C1 segment of cervical spinal cord (tissue), 14 donors: ENCODE measurements around the gene HS6ST1.

ENCODE experiments used
- DNase-seq, 14 donors: peaks; one replicate each; lab custom pipeline; 2025; lab: John Stamatoyannopoulos, UW

HS6ST1 gene

DNA sequence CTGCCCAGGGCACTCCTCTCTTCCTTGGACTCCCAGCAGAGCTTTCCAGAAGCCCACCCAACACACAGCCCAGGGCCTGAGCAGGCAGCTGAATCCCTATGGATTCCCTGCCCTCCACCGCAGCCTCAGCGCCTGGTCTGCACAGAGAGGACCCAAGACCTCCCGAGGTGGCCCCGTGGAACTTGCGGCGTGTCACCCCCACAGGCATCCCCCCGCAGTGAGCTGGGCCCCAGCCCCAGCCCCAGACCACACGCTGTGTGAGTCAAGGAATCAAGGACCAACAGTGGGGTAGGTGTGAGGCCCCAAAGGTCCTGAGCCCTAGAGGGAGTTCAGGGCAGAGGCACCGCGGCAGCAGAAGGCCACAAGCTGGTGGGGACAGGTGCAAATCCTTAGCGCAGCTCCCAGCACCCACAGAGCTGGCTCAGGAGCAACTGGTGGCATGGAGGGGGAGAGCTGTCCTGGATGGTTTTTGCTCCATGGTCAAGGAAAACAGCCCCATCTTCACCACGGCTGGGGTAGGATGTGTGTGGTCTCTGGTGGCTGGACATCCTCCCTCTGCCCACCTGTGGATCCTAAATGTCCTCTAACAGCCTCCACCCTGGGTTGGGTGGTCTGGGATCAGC, 8.5 kb downstream of the HS6ST1 start:
- DNase-seq: no peak

DNA sequence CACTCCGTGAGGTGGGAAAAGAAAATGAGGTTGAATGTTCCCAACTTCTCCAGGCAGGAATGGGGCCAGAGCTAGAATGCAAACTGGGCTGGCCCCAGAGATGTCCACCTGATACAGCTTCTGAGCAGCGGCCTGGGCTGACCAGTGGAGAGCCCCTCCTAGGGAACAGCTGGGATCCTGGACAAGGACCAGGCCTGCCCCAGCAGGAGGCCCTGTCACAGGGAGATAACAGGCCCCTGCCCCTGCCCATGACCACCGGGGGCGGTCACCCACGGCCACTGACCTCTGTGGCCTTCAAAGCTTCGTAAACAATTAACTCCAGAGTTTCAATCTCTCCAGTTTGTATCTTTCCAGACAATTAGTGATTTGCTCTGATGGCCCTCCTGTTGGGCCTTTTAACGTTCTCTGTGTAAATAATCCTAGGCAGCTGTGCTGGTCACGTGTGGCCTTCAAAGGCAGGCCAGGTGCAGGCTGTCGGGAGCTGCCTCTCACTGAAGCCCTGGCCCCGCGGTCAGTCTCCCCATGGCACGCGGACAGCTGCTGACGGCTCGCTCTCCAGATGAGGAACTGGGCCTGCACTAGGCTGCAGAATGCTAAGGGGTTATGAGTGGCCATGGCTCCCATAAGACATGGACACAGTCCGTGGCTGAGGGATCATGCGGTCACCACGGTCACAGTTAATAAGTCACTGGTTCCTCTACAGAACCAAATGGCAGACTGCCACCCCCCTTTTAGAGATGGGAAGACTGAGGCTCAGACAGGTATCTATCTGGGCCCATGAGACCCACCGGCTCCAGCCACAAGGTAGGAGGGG, 9.2 kb downstream of the HS6ST1 start:
- peak in 3 of 14 donors; percentile 41 to 46 (median 45) for DNase-seq

DNA sequence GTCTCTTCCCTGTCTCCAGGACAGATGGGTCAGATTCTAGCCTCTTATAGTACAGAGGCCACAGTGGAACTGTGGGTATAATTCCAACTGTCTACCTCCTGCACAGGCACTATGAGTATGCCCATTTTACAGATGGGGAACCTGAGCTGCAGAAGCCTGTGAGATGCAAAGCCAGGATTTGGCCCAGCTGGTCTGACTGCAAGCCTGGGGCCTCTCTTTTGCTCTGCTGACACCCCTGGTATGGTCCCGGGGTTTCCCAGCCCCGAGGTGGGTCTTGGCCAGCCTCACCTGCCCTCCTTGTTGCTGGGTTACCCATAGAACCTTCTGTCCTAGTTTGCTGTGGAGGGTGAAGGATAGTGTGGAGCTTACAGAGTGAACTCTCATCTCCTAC, 9.8 kb downstream of the HS6ST1 start:
- DNase-seq: no peak

DNA sequence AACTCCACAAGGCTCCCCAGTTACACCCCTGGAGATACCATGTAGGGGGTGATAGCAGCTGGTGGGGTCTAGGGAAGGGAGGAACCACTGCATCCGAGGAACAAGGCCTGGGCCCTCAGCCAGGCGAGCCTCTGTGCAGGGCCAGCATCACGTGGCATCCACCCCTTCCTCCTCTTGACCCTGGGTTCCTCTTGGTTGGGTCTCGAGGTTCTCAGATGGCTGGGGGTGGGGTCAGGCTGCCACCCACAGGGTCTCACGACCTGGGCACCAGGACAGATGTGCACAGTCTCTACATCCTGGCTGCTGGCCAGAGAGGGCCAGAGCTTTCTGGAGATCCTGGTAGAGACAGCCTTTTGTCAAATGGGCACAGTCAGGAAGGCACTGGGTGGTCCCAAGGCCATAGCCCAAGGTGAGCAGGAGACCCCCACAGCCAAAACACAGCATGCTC, 10.4 kb downstream of the HS6ST1 start:
- peak in 4 of 14 donors; percentile 38 to 46 (median 42) for DNase-seq

DNA sequence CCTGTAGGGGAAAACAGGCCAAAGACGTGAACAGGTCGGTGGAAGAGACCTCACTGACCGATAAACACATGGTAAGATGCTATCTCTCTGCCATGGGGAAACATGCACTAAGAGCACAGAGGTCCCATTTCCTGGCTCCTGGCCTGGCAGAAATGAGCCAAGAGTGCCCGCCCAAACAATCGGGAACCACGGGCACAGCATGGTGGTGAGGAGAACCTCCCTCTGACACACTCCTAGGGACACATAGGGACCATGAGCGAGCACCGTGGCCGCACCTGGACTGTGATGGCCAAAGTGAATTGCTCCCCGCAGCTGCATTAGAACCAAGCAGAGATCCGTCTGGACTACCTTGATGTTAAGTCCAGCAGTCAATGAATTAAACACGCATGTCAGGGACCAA, 11.1 kb downstream of the HS6ST1 start:
- no peak for DNase-seq

DNA sequence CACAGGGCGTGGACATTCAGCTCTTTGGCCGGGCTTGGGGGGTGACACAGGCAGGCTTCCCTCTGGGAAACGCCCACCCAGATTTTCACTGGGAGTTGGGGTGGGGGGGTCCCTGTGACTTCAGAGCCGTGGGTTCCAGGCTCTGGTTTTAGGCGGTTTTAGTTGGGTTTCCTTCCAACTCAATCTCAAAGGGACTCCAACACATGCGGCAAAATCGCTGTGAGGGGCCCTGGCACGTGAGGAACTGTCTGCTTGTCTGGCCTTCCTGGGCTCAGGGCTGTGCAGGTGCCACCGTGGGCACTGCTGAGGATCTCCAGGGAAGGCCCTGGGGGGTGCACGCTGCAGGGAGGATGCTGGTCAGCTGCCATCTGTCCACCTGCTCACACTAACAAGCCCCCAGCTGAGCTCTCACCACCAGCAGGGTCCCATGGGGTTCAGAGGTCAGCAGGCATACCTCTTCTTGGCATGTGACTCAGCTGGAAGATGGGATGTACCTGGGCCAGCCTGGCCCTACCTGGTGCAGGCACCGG, 11.7 kb downstream of the HS6ST1 start:
- DNase-seq: no peak

DNA sequence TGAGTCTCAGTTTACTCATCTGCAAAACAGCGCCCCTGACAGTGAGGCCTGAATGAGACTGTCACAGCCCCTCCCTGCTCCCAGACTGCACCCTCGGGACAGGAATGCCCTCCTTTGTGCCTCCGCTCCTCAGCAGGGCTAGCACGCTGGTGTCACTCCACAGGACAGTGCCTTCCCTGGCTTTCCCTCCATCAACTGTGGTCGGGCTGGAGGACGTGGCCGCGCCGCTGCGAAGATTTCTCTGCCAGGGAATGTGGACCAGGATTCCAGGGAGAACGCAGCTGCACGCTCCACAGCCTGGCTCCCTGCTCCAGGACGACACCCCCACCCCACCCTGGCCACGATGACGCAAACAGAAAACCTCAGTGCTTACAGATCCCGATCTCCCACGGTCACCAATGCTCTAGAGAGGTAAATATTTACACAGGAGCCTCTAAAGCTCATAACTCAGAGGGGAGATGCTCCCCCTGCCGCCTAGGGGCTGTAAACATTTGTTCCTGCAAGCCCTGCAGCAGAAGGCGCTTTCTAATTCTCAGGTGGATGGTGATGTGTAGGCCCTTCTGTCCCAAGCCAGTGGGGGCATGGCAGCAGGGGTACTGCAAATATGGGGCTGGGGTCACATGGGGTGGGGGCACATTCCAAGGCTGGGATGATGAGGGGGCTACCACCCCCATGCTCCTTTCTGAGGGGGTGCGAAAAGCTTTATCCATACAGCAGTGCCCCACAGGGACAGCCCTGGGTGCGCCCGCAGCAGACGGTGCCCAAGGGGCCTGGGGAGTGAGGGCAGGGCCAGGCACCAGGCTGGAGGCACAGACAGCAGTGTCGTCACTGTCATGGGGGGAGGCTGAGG, 12.4 kb downstream of the HS6ST1 start:
- DNase-seq: peak in 1 of 14 donors; percentile 11

DNA sequence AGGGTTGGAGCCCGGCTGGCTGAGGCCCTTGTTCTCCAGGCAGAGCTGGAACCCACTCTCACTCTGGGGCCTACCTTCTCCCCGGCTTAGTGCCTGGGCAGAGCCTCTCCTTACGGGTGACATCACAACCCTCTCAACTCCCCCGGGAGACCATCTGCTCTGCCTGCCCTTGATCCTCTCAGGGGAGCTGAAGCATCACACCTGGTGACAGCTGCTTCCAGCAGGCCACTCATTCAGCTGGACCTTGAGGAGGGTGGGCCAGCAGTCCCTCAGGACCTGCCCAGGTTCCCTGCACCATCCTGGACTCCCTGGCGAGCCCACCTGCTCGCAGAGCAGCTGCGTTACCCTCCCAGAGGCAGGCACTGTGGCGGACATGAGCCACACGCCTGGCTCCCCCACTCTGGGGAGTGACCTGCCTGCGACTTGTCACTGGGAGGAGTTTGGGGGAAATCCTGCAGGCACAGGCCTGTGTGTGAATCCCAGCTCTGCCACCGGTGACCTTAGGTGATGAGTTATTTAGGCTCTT, 13.1 kb downstream of the HS6ST1 start:
- no peak for DNase-seq

DNA sequence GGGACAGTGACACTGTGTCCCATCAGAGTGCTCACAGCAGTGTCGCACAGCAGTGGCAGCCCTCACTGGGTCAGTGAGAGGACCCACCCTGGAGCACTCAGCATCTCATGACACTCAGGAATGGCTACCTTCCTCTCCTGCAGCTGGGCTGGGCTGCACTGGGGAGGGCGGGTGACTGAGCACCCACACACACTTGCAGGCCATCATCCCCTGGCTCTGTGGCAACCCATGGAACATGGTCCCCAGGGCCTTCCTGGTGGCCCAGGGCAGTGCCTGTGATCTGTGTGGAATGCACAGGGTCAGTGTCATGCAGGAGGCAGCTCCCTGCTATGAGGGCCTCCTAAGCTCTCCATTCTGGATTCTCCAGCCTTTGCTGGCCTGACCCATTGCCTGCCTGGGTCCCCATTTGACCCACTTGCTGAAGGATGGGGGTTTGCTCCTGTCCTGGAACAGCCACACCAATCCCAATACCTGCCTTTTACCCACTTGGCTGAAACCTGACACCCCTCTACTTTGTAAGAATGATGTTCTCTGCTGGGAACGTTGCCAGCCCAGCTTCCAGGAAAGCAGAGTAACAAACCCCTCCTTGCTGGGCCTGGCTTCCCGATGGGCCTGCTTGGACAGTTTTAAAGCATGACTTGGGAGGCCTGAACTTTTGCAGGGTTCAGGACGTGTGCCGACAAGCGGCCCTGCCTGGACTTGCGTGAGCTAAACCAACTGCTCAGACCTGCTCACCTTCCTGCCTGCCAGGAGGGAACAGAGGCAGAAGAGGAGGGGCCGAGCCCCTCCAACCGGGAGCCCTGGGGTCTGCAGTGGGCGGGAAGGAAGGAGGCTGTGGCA, 13.7 kb downstream of the HS6ST1 start:
- DNase-seq: peak in 6 of 14 donors; percentile 24 to 85 (median 48)

DNA sequence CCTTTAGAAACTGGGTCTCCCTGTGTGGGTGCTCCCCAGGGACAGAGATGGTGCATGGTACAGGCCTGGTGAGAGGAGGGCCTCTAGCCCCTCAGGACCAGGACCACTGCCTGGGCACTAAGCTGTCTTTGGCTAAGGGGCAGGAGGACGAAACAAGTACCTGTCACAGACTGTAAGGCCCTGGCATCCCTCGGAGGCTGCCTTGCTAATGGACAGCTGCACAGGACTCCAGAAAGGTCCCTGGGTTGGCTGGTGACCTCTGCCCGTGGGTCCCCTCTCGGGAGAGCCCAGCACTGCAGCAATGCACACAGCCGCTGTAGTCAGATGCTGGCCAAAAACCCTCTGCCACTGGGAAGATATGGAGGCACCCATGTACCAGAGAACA, 14.3 kb downstream of the HS6ST1 start:
- no peak for DNase-seq

DNA sequence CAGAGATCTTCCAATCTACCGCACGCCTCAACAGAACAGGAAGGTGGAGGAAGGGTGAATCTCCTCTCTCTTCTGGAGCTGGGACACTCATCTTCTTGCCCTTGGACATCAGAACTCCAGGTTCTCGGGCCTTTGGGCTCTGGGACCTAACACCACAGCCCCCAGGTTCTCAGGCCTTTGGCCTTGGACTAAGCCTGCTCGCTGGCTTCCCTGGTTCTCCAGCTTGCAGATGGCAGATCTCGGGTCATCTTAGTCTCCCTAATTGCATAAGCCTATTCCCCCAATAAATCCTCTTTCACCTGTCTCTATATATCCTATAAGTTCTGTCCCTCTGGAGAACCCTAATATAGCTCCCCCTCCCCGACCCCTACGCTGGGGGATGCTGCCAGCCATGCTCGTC, 14.8 kb downstream of the HS6ST1 start:
- DNase-seq: no peak

DNA sequence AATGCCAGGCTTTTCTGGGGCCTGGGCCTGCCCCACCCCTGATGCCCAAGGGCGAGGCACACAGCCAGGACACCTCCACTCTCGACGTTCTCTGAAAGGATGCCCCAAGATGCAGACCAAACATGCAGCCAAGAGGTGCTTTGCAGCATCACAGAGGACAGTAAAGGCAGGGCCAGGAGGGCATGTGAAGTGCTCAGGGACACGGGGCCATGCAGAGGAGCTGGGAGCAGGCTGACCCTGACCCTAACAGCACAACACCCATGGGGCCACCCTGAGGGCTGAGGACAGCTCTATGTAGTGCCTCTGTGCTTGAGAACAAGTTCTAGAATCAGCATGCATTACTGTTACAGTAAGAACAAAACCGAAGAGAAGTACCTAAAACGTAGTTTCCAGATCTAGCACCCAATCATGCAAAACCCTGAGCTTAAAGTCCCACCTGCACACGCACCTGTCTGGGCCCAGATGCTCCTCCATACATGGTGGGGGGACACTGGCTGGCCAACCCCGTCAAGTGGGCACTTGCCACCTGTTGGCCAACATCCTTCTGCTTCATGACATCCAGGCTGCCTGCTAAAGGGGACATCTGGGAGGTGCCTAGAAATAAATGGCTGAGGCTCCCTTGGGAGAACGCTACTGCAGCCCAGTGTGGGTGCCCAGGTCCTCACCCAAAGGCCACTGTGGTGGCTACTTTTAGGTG, 15.4 kb downstream of the HS6ST1 start:
- no peak for DNase-seq

DNA sequence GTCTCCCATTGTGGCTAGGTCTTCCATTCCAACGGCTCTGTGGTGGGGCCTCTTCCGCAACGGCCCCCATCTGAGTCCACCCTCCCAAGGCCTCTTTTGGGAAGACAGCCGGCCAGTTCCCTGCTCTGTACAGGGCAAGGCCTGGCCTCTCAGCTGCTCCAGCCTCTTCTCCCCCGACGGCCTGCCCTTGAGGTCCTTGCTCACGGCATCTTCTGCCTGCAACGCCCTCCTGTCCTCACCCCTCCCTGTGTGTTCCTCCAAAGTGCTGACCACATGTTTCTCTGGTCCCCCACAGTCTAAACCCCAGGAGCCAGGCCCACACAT, 16.0 kb downstream of the HS6ST1 start:
- no peak for DNase-seq

DNA sequence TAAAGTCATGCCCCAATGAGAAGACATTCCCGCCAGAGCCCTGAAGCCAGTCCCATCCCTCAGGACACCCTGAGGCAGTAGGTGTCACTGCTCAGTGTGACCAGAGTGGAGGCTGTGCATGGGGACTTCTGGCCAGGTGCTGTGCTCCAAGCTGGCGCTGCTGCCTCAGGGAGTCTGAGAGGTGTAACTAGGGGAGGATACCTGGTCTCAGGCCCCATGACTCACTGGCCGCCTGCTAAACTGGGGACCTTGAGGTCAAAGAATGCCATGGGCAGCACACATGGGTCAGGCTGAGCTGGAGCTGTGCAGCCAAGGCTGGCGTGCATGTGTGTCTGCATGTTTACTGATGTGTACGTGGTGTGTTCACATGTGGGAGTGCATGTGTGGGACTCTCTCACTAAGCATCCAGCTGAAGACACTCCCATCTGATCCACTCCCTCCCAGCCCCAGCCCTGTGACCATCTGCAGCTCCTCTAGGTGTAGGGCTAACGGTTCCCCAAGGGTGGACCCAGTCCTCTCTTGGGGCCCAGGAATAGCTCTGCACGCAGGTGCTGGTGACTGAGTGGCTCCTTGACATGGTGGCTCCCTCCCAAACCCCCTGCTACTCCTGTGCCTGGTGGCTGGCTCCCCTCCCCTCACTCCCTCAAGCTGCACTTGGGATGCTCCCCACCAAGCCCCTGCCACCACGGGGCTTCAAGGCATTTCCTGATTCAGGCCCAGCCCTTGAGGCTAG, 16.5 kb downstream of the HS6ST1 start:
- peak in 1 of 14 donors; percentile 18 for DNase-seq

DNA sequence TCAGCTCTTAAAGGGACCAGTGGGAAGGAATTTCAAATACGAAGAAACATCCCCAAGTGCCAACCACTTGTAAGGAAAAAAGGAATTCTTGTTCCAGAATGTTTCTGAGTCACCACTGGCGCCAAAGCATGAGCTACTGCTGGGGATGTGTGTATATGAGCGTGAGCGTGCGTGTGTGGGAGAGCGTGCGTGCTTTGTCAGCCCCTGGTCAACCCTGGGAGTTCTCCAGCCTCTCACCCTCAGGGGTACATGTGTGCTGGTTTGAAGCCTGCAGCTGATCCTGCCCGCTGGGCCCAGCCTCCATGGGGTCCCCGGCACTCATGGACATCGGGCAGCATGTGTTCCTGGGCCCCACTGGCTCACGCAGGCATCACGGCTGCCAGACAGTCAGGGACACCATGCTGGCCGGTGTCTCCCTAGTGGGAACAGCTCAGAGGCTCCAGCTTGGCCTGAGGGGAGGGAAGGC, 17.1 kb downstream of the HS6ST1 start:
- peak in 3 of 14 donors; percentile 21 to 86 (median 33) for DNase-seq

DNA sequence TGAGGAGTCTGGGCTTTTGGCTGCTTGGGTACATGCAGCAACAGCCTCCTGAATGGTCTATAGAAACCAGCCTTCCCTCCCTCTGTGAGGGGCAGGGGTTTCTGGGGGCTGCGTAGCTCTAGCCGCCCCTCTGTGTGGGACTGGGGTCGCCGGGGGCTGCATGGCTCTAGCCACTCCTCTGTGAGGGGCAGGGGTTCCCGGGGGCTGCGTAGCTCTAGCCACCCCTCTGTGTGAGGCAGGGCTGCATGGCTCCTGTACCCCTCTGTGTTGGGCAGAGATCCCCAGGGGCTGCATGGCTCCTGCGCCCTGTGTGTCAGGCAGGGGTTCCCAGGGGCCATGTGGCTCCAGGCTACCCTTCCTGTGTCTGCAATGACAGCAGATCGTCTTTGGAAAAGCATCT, 17.6 kb downstream of the HS6ST1 start:
- no peak for DNase-seq

DNA sequence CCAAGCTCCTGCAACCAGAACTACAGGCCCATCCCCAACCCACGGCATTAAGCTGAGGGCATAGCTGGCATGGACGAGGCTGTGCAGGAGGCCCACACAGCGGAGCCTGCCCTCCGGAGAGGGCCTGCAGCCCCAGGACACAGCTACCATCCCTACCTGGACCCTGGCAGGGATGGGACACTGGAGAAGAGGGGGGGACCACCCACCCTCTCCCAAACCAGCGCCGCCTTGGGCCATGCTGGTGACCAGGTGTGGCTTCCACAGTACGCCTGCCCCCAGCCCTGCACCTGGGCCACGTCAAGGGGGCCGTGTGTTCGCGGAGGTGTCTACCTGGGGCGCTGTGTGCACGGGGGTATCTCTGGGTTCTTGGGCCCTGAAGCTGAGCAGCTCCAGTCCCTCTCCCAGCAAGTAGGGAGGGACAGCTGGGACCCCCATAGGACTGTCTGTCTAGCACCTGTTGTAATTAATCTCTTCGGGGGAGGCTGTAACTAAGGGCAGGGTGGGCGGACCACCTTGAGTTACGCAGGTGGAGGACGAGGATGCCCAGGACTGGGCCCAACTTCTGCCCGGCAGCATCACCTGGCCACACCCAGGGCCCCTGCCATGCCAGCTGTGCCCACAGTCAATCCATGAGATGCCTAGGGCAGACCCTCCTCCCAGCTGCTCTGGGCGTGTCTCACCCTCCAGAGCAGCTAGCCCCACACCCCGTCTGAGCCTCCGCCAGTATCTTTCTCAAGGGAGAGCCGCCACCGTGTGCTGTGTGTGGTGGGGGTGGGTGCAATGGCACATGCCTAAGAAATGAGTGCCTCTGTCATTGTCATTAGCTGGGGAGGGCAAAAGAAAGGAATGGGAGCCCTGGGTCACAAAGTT, 18.3 kb downstream of the HS6ST1 start:
- DNase-seq: no peak

DNA sequence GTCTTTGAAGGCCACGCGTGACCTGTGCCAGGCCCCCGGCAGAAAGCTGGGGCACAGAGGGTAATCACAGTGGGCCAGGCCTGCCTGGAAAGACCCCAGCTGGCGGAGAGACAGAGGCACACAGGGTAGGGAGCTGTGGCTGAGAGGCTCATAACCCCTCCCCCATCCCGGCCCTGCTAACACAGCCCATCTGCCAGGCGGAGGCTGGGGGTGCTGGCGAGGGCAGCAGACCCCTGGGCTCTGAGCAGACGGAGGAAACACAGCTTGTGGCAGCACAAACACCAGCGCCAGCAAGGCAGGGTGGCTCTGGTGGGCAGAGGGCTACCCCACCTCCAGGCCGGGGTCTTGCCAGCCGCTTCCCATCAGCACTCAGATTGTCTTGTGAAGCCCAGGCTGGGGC, 19.0 kb downstream of the HS6ST1 start:
- DNase-seq: peak in 2 of 14 donors; percentile 15 to 55
